ENCODE data around the gene IYD.

DNA sequence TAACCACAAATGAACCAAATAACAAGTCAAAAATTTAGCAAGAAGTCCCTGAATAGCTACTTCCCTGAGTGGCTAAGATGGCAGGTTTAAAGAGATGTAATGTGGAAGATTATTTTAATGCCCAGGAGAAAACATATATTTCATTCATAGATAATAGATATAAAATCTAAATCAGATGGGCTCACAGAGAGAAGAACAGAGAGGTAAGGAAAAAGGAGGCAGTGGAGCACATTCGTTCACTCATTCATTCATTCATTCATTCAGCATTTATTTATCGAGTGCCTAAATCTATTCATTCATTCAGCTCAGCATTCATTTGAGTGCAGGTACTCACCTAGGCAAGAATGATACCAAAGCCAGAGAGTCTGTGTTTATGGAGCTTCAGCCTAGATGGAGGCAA, 32.1 kb upstream of the IYD start:
- no peak for TF ChIP-seq FOXA1 (IDR thresholded peaks at IDR 0.05)
- no peak for TF ChIP-seq CTBP1 (IDR thresholded peaks at IDR 0.05; ENCODE audit: borderline replicate concordance)
- TF ChIP-seq SP1 (IDR thresholded peaks at IDR 0.05), result no peak
- no peak for TF ChIP-seq HDGF (IDR thresholded peaks at IDR 0.05; ENCODE audit: borderline replicate concordance)
- TF ChIP-seq ZNF384 (IDR thresholded peaks at IDR 0.05), result no peak
- TF ChIP-seq FOXM1 (IDR thresholded peaks at IDR 0.05; ENCODE audit: borderline replicate concordance), result no peak
- TF ChIP-seq FOXK2 (IDR thresholded peaks at IDR 0.05), result no peak
- TF ChIP-seq TARDBP (IDR thresholded peaks at IDR 0.05), result no peak
- TF ChIP-seq ARNT (IDR thresholded peaks at IDR 0.05), result no peak
- no peak for TF ChIP-seq NFRKB (IDR thresholded peaks at IDR 0.05)

Data from HEK293T (cell line).